ENCODE data around the gene STON2.

GRCh38 chr14:81385886-81386285, 14.2 kb downstream of the STON2 start:
- TF ChIP-seq CTCF (IDR thresholded peaks at IDR 0.05; ENCODE audit: insufficient read depth, low read length, poor library complexity, severe bottlenecking) (no peak), EZH2phosphoT487 (conservative IDR thresholded peaks at IDR 0.05; ENCODE audit: low read length) (no peak)
